ENCODE results near the gene ATP11A. TPM values are rescaled to one million over a fixed set of nuclear protein-coding genes. Genes with fewer than 3 reads are reported as not detected.

ATP11A gene
- total RNA-seq, 1 donor from 2014 or later: 211 TPM

GRCh38 chr13:112846411-112847115 lies 156.7 kb downstream of the ATP11A start:
- peaks cover 4% of the 10 kb centered on the region for H3K9me3 Mint-ChIP-seq (ENCODE audit: unreplicated experiment)
- TF ChIP-seq CTCF (IDR thresholded peaks at IDR 0.05; ENCODE audit: unreplicated experiment): no peak
- no peak for DNase-seq (ENCODE audit: low spot score)
- H3K27ac Mint-ChIP-seq (ENCODE audit: unreplicated experiment): no peak overlapping the region
- H3K36me3 Mint-ChIP-seq (ENCODE audit: low read depth, unreplicated experiment): peaks cover 60% of the 10 kb centered on the region
- peaks cover 5% of the 10 kb centered on the region for H3K27me3 Mint-ChIP-seq (ENCODE audit: unreplicated experiment)
- H3K4me1 Mint-ChIP-seq (ENCODE audit: unreplicated experiment): peaks cover 19% of the 10 kb centered on the region
- H3K4me3 Mint-ChIP-seq (ENCODE audit: unreplicated experiment): no peak overlapping the region

DNA sequence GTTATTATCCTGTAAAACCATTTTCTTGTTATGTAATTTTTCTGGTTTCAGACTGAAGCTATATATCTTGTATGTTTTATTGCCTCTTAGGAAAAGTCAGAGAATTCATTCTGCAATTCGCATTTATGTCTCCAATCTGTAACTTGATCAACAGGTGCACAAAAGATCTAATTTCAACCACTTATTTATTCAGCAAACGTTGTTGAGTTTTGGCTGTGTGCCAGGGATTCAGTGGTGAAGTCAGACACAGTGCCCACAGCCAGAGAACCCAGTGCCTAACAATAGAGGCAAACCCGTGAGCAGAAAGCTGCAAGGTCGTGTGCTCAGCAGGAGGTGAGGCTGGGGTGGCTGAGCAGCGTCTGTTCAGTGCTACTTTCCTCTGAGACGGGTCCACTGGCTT lies 159.7 kb downstream of the ATP11A start:
- no peak overlapping the region for H3K4me3 Mint-ChIP-seq (ENCODE audit: unreplicated experiment)
- H3K9me3 Mint-ChIP-seq (ENCODE audit: unreplicated experiment): no peaks in the 10 kb centered on the region
- H3K27ac Mint-ChIP-seq (ENCODE audit: unreplicated experiment): no peak overlapping the region
- H3K27me3 Mint-ChIP-seq (ENCODE audit: unreplicated experiment): peaks cover under 1% of the 10 kb centered on the region
- peaks cover 2% of the 10 kb centered on the region for H3K4me1 Mint-ChIP-seq (ENCODE audit: unreplicated experiment)
- DNase-seq (ENCODE audit: low spot score): no peak
- H3K36me3 Mint-ChIP-seq (ENCODE audit: low read depth, unreplicated experiment): peaks cover 66% of the 10 kb centered on the region
- TF ChIP-seq CTCF (IDR thresholded peaks at IDR 0.05; ENCODE audit: unreplicated experiment): no peak

DNA sequence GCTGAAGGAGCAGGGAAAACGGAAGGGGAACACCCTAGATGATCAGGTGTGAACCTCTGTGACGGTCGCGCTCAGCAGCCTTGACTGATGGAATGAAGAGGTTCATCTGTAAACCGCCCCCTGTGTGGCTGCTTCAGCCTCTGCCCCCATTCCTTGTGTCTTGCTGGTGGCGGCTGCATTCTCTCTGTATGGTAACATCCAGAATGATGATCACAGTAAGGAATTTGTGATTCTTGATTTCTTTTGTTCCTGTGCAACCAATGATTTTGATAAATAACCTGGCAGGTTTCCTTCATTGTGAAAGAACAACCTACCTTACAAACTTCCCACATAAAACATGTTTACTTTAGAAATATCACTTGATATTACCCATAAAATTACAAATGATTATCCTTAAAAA lies 160.4 kb downstream of the ATP11A start:
- no peak for TF ChIP-seq CTCF (IDR thresholded peaks at IDR 0.05; ENCODE audit: unreplicated experiment)
- DNase-seq (ENCODE audit: low spot score): no peak
- H3K36me3 Mint-ChIP-seq (ENCODE audit: low read depth, unreplicated experiment): peaks cover 65% of the 10 kb centered on the region
- H3K4me3 Mint-ChIP-seq (ENCODE audit: unreplicated experiment): no peak overlapping the region
- H3K9me3 Mint-ChIP-seq (ENCODE audit: unreplicated experiment): no peaks in the 10 kb centered on the region
- H3K27me3 Mint-ChIP-seq (ENCODE audit: unreplicated experiment): peaks cover 2% of the 10 kb centered on the region
- peaks cover 2% of the 10 kb centered on the region for H3K4me1 Mint-ChIP-seq (ENCODE audit: unreplicated experiment)
- H3K27ac Mint-ChIP-seq (ENCODE audit: unreplicated experiment): no peak overlapping the region

GRCh38 chr13:112851107-112852038 lies 161.5 kb downstream of the ATP11A start:
- H3K27me3 Mint-ChIP-seq (ENCODE audit: unreplicated experiment): peaks cover 5% of the 10 kb centered on the region
- DNase-seq (ENCODE audit: low spot score): no peak
- peak overlapping the region; percentile 56 for H3K4me3 Mint-ChIP-seq (ENCODE audit: unreplicated experiment)
- H3K36me3 Mint-ChIP-seq (ENCODE audit: low read depth, unreplicated experiment): peaks cover 62% of the 10 kb centered on the region
- no peak for TF ChIP-seq CTCF (IDR thresholded peaks at IDR 0.05; ENCODE audit: unreplicated experiment)
- no peaks in the 10 kb centered on the region for H3K4me1 Mint-ChIP-seq (ENCODE audit: unreplicated experiment)
- H3K27ac Mint-ChIP-seq (ENCODE audit: unreplicated experiment): no peak overlapping the region
- H3K9me3 Mint-ChIP-seq (ENCODE audit: unreplicated experiment): no peaks in the 10 kb centered on the region

DNA sequence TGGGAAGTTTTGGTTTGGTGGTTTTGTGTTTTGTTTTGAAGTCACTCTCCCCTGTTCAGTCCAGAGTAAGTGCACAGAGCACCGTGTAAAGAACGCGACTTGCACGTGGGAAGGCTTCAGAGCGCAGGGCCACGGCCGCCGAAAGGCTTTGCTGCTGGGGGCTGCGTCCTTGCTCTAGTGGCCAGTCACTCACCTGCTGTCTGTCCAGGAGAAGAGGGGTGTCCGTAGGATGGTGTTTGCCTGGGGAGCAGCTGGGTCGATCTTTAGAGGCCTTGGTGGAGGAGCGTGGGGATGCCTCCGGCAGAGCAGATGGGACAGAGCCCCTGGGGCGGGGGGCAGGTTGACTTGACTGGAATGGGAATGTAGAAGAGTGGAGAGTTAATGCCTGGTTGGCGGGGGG lies 162.6 kb downstream of the ATP11A start:
- peaks cover 5% of the 10 kb centered on the region for H3K27me3 Mint-ChIP-seq (ENCODE audit: unreplicated experiment)
- no peak overlapping the region for H3K27ac Mint-ChIP-seq (ENCODE audit: unreplicated experiment)
- H3K4me3 Mint-ChIP-seq (ENCODE audit: unreplicated experiment): peak overlapping the region; percentile 56
- no peak for TF ChIP-seq CTCF (IDR thresholded peaks at IDR 0.05; ENCODE audit: unreplicated experiment)
- H3K9me3 Mint-ChIP-seq (ENCODE audit: unreplicated experiment): no peaks in the 10 kb centered on the region
- H3K36me3 Mint-ChIP-seq (ENCODE audit: low read depth, unreplicated experiment): peaks cover 62% of the 10 kb centered on the region
- H3K4me1 Mint-ChIP-seq (ENCODE audit: unreplicated experiment): no peaks in the 10 kb centered on the region
- DNase-seq (ENCODE audit: low spot score): no peak

Measured in endothelial cell (in vitro differentiated cells).